A673 (cell line): Measurements from ENCODE around the gene RASA1.

Experiments used
- CTCF ChIP-seq: fragments of 300-800, 200-600 bp; sonication (generic); conservative IDR thresholded peaks from 2 replicates; pipeline ENCODE4 v1.5.1; 2017; ENCODE audit warnings: low read depth, mild to moderate bottlenecking, antibody characterized with exemption, low read length, moderate library complexity, mixed read lengths
- EZH2 ChIP-seq: fragments of 200-600 bp; sonication (generic); IDR thresholded peaks from 2 replicates; pipeline ENCODE4 v1.6.1; 2017; ENCODE audit warnings: borderline replicate concordance, low read depth, mild to moderate bottlenecking, mixed read lengths, antibody characterized with exemption, low read length; ENCODE audit not compliant: poor library complexity, severe bottlenecking

- TF ChIP-seq EZH2 (no peak), CTCF (no peak)
These were observed 126.9 kb downstream of the RASA1 start for GRCh38 chr5:87394411-87395165.
